IMR-90 (cell line): ENCODE data around the gene ZSCAN23. TPM values are rescaled to one million over a fixed set of nuclear protein-coding genes. Genes with fewer than 3 reads are reported as not detected.

ENCODE experiments used
- ATAC-seq: fragments of 200-7000 bp; cut with Tn5 transposase; 2 replicates; pipeline ENCODE4 v1.9.1; 2020; ENCODE audit warnings: low read depth, mild to moderate bottlenecking, moderate library complexity
- BruUV-seq: library from RNA; stranded (reverse); fragments of 400-500 nt; replicated peaks from 2 replicates; lab custom pipeline; 2021; lab: Mats Ljungman, UMichigan
- CTCF ChIA-PET: fragments of 300-600 bp; formaldehyde crosslinking; extraction: SDS; loops from one replicate; lab custom pipeline; 2021; ENCODE audit warnings: antibody characterized with exemption; lab: Yijun Ruan, JAX
- POLR2A ChIA-PET: fragments of 300-600 bp; sonication (Branson Sonifier 250); formaldehyde crosslinking; loops from one replicate; lab custom pipeline; 2022; ENCODE audit warnings: antibody characterized with exemption; ENCODE audit not compliant: unreplicated experiment; lab: Charles Lee
- DNase-seq: peaks from one replicate; pipeline ENCODE4 v3.0.0; 2013
- H2AFZ ChIP-seq: replicated peaks from 2 replicates; pipeline ENCODE3; 2013; ENCODE audit warnings: low read length, mild to moderate bottlenecking; ENCODE audit not compliant: poor library complexity
- H2AK5ac ChIP-seq: 2 replicates; pipeline ENCODE4 v1.6.1; 2013; ENCODE audit warnings: low read depth, low read length, inconsistent platforms
- H2AK9ac ChIP-seq: replicated peaks from 2 replicates; pipeline ENCODE3; 2013; ENCODE audit warnings: mild to moderate bottlenecking, low read depth, low read length, moderate library complexity; ENCODE audit not compliant: poor library complexity
- H2BK120ac ChIP-seq: 2 replicates; pipeline ENCODE4 v1.6.1; 2013; ENCODE audit warnings: low read depth, low read length, inconsistent platforms
- H2BK15ac ChIP-seq: 3 replicates; pipeline ENCODE4 v1.6.1; 2013; ENCODE audit warnings: low read depth, low read length, inconsistent platforms
- H2BK20ac ChIP-seq: 2 replicates; pipeline ENCODE4 v1.6.1; 2013; ENCODE audit warnings: low read depth, mild to moderate bottlenecking, inconsistent platforms, low read length, moderate library complexity
- H2BK5ac ChIP-seq: 2 replicates; pipeline ENCODE4 v1.6.1; 2013; ENCODE audit warnings: mild to moderate bottlenecking, low read depth, low read length, inconsistent platforms; ENCODE audit not compliant: poor library complexity, severe bottlenecking
- H3K14ac ChIP-seq: replicated peaks from 2 replicates; pipeline ENCODE4 v1.6.1; 2013; ENCODE audit warnings: low read depth, low read length, inconsistent platforms
- H3K18ac ChIP-seq: 2 replicates; pipeline ENCODE4 v1.6.1; 2013; ENCODE audit warnings: low read depth, low read length, control low read depth
- H3K23ac ChIP-seq: 2 replicates; pipeline ENCODE4 v1.6.1; 2013; ENCODE audit warnings: low read depth, low read length, inconsistent platforms
- H3K27ac ChIP-seq: 2 replicates; pipeline ENCODE4 v1.5.1; 2013; ENCODE audit warnings: mild to moderate bottlenecking, control low read depth, low read length; ENCODE audit not compliant: insufficient read depth
- H3K27me3 ChIP-seq: 2 replicates; pipeline ENCODE4 v1.6.1; 2013; ENCODE audit warnings: low read length; ENCODE audit not compliant: control insufficient read depth, insufficient read depth
- H3K36me3 ChIP-seq: 2 replicates; pipeline ENCODE4 v1.6.1; 2013; ENCODE audit warnings: low read length, mixed read lengths; ENCODE audit not compliant: control insufficient read depth, insufficient read depth
- H3K4ac ChIP-seq: 2 replicates; pipeline ENCODE4 v1.6.1; 2013; ENCODE audit warnings: low read depth, low read length, inconsistent platforms
- H3K4me1 ChIP-seq: 2 replicates; pipeline ENCODE4 v1.6.1; 2013; ENCODE audit warnings: low read length, mixed read lengths; ENCODE audit not compliant: control insufficient read depth, insufficient read depth
- H3K4me2 ChIP-seq: 2 replicates; pipeline ENCODE4 v1.6.1; 2013; ENCODE audit warnings: low read depth, mild to moderate bottlenecking, control low read depth, low read length, moderate library complexity
- H3K4me3 ChIP-seq: 2 replicates; pipeline ENCODE4 v1.5.1; 2013; ENCODE audit warnings: low read depth, mild to moderate bottlenecking, control low read depth, low read length, moderate library complexity; ENCODE audit not compliant: insufficient read depth
- H3K56ac ChIP-seq: 2 replicates; pipeline ENCODE4 v1.6.1; 2013; ENCODE audit warnings: low read length, inconsistent platforms; ENCODE audit not compliant: insufficient read depth; ENCODE audit errors: extremely low read depth
- H3K79me1 ChIP-seq, 2 experiments: 2 replicates each; pipeline ENCODE4 v1.6.1; 2013; ENCODE audit warnings: low read length in 2 of 2, inconsistent platforms in 1 of 2, low read depth in 1 of 2
- H3K9ac ChIP-seq: 2 replicates; pipeline ENCODE4 v1.6.1; 2013; ENCODE audit warnings: low read depth, low read length, control low read depth
- H3K9me1 ChIP-seq: 2 replicates; pipeline ENCODE4 v1.6.1; 2013; ENCODE audit warnings: low read length, inconsistent platforms; ENCODE audit not compliant: insufficient read depth
- H3K9me3 ChIP-seq: 2 replicates; pipeline ENCODE4 v1.6.1; 2013; ENCODE audit warnings: low read length; ENCODE audit not compliant: control insufficient read depth, insufficient read depth
- H4K20me1 ChIP-seq: 2 replicates; pipeline ENCODE4 v1.6.1; 2013; ENCODE audit warnings: low read length, inconsistent platforms; ENCODE audit not compliant: insufficient read depth
- H4K5ac ChIP-seq: 2 replicates; pipeline ENCODE4 v1.6.1; 2013; ENCODE audit warnings: mild to moderate bottlenecking, low read depth, low read length, control low read depth
- H4K8ac ChIP-seq, 2 experiments: 2 replicates each; pipeline ENCODE4 v1.6.1; 2013; ENCODE audit warnings: low read depth in 2 of 2, low read length in 2 of 2, control low read depth in 1 of 2, inconsistent platforms in 1 of 2
- H4K91ac ChIP-seq: 2 replicates; pipeline ENCODE4 v1.6.1; 2013; ENCODE audit warnings: low read depth, low read length, inconsistent platforms; ENCODE audit not compliant: insufficient read depth
- CEBPB ChIP-seq: IDR thresholded peaks from 2 replicates; pipeline ENCODE4 v1.6.1; 2012; ENCODE audit warnings: low read depth, low read length, improper control_type of control experiment
- CHD1 ChIP-seq: IDR thresholded peaks from 2 replicates; pipeline ENCODE4 v1.6.1; 2012; ENCODE audit warnings: low read depth, low read length, improper control_type of control experiment
- ELK1 ChIP-seq: fragments of 150-350 bp; IDR thresholded peaks from 2 replicates; pipeline ENCODE4 v1.6.1; 2016; ENCODE audit warnings: low read depth, mild to moderate bottlenecking, low read length, moderate library complexity, borderline replicate concordance
- MAFK ChIP-seq: IDR thresholded peaks from 2 replicates; pipeline ENCODE4 v1.6.1; 2012; ENCODE audit warnings: low read depth, low read length, improper control_type of control experiment
- MAZ ChIP-seq: IDR thresholded peaks from 2 replicates; pipeline ENCODE4 v1.6.1; 2012; ENCODE audit warnings: low read depth, mild to moderate bottlenecking, low read length, improper control_type of control experiment, moderate library complexity, borderline replicate concordance
- USF2 ChIP-seq: fragments of 150-350 bp; IDR thresholded peaks from 2 replicates; pipeline ENCODE4 v1.6.1; 2017; ENCODE audit warnings: mild to moderate bottlenecking, antibody characterized with exemption, low read length, low read depth
- WGBS, 2 experiments: methylation state at CpG; one replicate each; pipeline versions ENCODE4 v1.1.5 to v1.1.7; 2013; ENCODE audit warnings: missing lambda C conversion rate in 2 of 2; ENCODE audit not compliant: insufficient read length in 1 of 2; ENCODE audit errors: extremely low coverage in 2 of 2; 5-methylcytosine and 5-hydroxymethylcytosine counted together
- dilution Hi-C: fragments of 300-500 bp; cut with HindIII; formaldehyde crosslinking; loops from one replicate; pipeline ENCODE4 v1.14.3; 2018; ENCODE audit warnings: low sequenced_read_pairs; ENCODE audit not compliant: unreplicated experiment
- in situ Hi-C: fragments of 300-500 bp; cut with MboI; formaldehyde crosslinking; loops from 3 replicates; pipeline ENCODE4 v1.14.3; 2019; ENCODE audit warnings: low sequenced_read_pairs, inconsistent platforms, mixed read lengths
- intact Hi-C: fragments of 100-400 bp; cut with micrococcal nuclease; formaldehyde crosslinking; loops from 2 replicates; pipeline ENCODE4 v1.10.0; 2022
- polyA plus RNA-seq, 3 experiments: library from polyadenylated mRNA; depleted of rRNA; stranded (reverse); fragments of >200 nt; gene quantifications; 2 replicates each; pipeline ENCODE4 v1.2.3, GENCODE V29; 2012; ENCODE audit warnings: low replicate concordance in 1 of 3
- total RNA-seq: library from RNA; depleted of rRNA; stranded (reverse); fragments of >200 nt; gene quantifications from 2 replicates; pipeline ENCODE4 v1.2.3, GENCODE V29; 2012

Gene ZSCAN23
- total and polyA plus RNA-seq, 2 of the 4 experiments (the other 2 are of a cell fraction), result 1.7 to 8.4 TPM

GRCh38 chr6:28400122-28400451 is 43.2 kb downstream of the ZSCAN23 start:
- H4K5ac ChIP-seq, result peak overlapping the region; percentile 96
- CTCF ChIA-PET, result no interaction called here
- in situ Hi-C loops (no loop called here), intact Hi-C loops (loop anchor here (10.0 kb wide), 1 partner anchor 185 kb away; a partner anchor contains a TSS), dilution Hi-C loops (no loop called here)
- no peaks in the 10 kb centered on the region for H3K9me3 ChIP-seq
- H3K23ac ChIP-seq, result peak overlapping the region; percentile 100
- TF ChIP-seq CHD1 (no peak), ELK1 (no peak), CEBPB (no peak), MAZ (no peak), USF2 (no peak), MAFK (no peak)
- 0 out of 2 replicates have a peak overlapping the region, but pooled peaks have one; percentile 89 for H2BK120ac ChIP-seq
- H4K8ac ChIP-seq, result peak overlapping the region; percentile 94 to 97
- peak overlapping the region; percentile 96 for H3K9ac ChIP-seq
- H2BK20ac ChIP-seq, result no peak overlapping the region
- H3K4me1 ChIP-seq, result peaks cover 6% of the 10 kb centered on the region; the same call in 1 of the 2 replicates
- POLR2A ChIA-PET, result no interaction called here
- peak overlapping the region; percentile 90 for H3K4me3 ChIP-seq
- peaks cover 13% of the 10 kb centered on the region for H3K36me3 ChIP-seq
- H3K9me1 ChIP-seq, result no peaks in the 10 kb centered on the region; the same call in 1 of the 2 replicates
- BruUV-seq, result no TSS peak
- peak overlapping the region; percentile 97 for H2AFZ ChIP-seq
- H4K91ac ChIP-seq, result peak overlapping the region; percentile 97; the same call in 1 of the 2 replicates
- 0 out of 2 replicates have a peak overlapping the region, but pooled peaks have one; percentile 65 for H2AK5ac ChIP-seq
- H2BK15ac ChIP-seq, result no peak overlapping the region
- peak overlapping the region; percentile 100 for H3K4ac ChIP-seq
- ATAC-seq (no peak), DNase-seq (no peak)
- H4K20me1 ChIP-seq, result no peaks in the 10 kb centered on the region; the same call in 1 of the 2 replicates
- H2BK5ac ChIP-seq, result peak overlapping the region; percentile 78
- H3K56ac ChIP-seq, result peak overlapping the region; percentile 99
- H3K79me1 ChIP-seq, result peaks cover 12 to 39% of the 10 kb centered on the region in 2 experiments
- peak overlapping the region; percentile 70 for H2AK9ac ChIP-seq
- peak overlapping the region; percentile 88; the same call in 1 of the 2 replicates for H3K18ac ChIP-seq
- peak overlapping the region; percentile 100 for H3K14ac ChIP-seq
- peak overlapping the region; percentile 84 for H3K27ac ChIP-seq
- H3K27me3 ChIP-seq, result no peaks in the 10 kb centered on the region
- WGBS, 2 experiments, result no CpG with 5 or more reads among the region's 8 CpGs
- peak overlapping the region; percentile 73 for H3K4me2 ChIP-seq
